ENCODE results near the gene VCAN.

GRCh38 chr5:83553000-83553486, 81.5 kb downstream of the VCAN start:
- no peak for TF ChIP-seq GATA3 (IDR thresholded peaks at IDR 0.05; ENCODE audit: low read depth, low read length)
- no peak for TF ChIP-seq GATA2 (IDR thresholded peaks at IDR 0.05; ENCODE audit: low read depth, low read length)
